CD4-positive, alpha-beta T cell treated with Interleukin-4 for 4 hours (primary cell): ENCODE measurements around the gene RTL1.

Source experiments
- DNase-seq: peaks from one replicate; pipeline ENCODE4 v3.0.0-alpha.2; 2020

RTL1 gene

DNA sequence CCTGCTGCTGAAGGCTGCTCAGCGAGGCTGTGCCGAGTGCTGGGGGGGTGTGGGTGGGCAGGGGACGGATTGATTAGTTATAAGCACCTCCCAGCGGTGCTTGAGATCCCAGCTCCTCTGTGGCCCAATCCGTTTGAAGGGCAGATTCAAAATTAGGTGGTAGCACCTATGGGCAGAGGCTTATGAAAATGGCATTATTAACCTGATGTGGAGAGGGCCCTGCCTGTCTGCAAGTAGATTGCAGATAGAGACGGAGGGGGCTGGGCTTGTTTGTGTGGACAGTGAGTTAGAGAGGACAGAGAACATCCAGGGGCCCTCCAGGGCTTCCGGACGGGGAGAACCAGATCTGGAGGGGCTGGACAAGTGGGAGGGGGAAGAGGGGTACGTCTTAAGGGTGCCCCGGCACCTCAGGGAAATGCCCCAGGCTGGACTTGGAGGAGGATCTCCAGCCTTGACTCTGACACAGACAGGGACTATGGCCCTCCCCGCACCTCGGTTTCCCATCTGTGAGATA, at the start of gene RTL1:
TSS of gene RTL1 (minus strand) at position 51 of the 514 bp plus-strand sequence. CDS start 18,934 bp downstream, outside the sequence.
- no peak for DNase-seq

DNA sequence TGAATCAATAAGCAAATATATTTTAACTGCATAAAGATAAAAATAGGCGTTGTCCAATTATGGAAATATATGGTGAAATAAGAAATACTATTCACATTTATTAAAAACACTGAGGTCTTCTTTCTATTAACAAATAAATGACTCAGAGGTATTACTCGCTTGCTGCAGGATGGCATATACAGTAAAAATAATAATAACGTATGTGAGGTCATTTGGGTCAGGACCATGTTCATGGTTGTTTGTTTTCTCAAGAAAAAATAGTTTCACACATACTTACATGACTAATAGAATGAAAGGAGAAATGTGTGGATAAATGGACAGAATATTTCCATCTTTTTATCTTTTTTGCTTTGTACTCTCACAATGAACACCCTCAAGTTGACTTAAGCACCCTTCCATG, 46.5 kb upstream of the RTL1 start:
- DNase-seq, result no peak

DNA sequence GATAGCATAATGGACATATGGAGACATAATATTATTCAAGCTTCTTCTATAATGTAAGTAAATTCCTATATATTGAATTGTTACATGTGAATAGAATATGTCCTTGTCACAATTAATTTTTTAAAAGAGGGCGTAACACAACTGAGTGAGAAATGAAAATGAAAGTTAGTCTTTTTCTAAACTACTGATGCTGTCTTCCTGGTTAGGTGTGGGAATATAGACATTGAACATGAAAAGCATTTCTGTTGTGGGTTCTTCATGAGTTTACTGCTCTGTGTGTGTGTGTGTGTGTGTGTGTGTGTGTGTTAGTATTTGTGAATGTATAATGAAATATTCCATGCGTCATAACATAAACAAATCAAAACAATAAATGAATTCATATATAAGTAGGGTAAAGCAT, 40.5 kb upstream of the RTL1 start:
- no peak for DNase-seq

DNA sequence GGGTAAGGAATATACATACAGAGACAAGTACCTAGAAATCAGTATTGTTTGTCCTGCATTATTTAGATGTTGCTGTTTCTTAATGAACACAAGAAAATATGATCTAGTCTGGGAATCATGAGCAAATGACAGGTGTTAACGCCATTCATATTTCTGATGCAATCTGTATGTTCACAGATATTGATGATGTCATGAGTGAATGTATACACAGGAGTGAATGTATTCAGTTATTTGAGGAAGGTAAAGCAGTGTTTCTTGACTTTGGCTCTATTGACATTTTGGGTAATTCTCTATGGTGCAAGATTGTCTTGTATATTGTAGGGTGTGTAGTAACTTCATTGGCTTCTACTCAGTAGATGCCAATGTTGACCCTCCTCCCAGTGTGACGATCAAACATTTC, 26.7 kb upstream of the RTL1 start:
- no peak for DNase-seq

DNA sequence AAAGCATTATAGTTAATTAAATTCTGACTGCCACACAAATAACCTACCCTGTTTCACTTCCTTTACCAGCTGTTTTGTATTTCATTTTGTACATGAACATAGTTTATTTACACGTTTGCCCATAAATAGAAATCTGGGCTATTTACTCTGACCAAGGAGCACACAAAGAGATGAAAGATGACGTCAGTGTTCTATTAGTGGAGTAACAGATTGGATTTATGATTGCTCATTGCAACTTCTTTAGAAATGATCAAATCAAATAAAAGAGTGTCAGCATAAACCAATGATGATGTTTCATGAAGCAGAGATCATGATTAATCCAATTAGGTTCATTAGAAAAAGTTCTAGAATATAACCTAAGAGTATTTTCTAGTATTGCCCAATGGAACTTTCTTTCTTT, 12.0 kb upstream of the RTL1 start:
- no peak for DNase-seq

DNA sequence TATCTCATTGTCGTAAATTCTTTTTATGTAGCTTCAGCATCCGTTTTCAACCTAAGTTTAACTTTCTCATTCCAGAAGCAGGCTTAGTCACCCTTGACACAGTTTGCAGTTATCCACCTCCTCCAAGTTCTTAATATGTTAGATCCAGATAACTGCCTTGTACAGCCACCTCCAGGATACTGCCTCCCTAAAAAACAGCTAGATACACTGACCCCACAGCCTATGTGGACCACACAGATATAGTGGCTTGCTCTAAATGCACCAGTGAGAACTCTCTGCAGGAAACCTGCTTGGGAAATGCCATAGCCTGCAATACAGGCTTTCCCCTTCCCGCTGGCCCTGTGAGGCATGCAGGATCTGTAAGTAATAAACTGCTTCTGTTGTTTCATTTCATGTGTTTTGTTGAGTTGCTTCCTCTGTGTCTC, 11.1 kb upstream of the RTL1 start:
- no peak for DNase-seq

DNA sequence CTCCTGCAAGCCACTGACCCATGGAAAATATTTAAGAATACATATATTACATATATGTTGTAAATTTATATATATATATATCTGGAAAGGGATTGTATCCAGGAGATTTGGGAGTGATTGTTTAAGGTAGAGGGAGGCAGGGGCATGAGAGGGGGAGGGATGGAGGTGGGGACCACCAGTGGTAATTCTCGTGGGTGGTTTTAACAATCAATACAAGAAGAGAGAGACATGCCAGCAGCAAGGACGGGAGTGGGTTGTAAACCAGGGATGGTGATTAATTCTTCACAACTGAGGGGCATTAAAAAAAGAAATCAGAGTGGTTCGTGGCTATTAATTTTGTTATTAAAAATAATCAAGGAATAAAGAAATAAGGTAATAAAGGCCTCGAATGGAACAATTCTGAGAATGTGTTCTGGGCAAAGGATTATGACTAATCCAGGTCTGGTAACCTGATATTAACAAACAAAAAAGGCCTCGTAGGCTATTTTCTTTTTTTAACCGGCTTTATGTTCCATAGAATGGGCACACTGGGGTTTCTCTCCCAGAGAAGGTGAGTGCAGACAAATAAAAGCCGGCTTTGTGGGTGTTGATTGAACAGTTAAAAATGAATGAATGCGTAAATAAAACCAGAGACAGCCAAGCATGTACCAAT, 8.3 kb upstream of the RTL1 start:
- no peak for DNase-seq

DNA sequence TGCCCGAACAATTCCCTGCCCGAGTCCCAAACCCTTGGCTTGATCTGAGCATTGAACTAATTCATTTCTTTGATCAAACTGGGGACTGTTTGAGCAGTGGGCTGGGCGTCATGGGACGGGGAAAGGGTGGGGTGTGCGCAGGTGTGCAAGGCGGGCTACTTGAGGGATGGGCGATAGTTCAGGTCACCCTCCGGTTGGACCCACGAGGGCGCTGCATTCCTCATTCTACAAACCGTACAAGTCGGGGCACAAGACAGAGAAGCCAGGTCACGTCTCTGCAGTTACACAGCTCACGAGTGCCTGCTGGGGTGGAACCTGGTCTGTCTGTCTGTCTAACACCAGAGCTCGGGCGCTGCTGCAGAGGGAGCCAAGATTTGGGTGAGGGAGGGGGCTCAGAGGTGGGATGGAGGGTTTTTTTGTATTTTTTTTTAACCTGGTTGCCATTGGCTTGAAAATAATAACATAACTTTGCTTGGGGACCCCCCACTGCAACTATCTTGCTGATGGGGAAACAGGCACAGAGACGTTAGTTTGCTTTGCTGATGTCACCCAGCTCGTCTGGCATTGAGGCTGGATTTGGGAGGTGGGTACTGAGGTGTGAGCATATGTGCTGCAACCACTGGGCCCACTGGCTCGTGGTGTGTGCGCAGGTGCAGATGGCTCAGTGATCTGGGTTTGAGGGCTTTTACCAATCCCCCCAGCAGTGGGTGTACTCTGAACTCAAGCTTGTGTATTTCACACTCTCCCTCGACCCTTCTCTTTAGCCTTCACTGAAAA, 7.6 kb upstream of the RTL1 start:
- DNase-seq, result no peak

DNA sequence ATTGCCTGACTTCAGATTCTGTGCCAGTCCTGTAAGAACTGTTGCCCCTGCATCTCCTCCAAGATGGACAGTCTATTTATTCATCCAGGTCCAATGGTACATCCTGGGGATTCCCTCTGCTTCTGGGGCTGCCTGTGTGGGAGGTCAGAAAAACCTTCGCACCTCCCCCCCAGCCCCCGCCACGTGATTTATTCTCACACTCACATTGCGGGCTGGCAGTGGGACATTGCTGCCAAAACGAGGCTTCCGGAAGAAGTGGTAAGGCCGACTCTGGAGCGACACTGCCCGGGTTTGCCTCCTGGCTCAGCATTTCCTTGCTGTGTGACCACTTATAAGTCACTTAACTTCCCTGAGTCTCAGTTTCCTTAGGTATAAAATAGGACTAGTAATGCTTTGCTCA, 5.9 kb upstream of the RTL1 start:
- no peak for DNase-seq

DNA sequence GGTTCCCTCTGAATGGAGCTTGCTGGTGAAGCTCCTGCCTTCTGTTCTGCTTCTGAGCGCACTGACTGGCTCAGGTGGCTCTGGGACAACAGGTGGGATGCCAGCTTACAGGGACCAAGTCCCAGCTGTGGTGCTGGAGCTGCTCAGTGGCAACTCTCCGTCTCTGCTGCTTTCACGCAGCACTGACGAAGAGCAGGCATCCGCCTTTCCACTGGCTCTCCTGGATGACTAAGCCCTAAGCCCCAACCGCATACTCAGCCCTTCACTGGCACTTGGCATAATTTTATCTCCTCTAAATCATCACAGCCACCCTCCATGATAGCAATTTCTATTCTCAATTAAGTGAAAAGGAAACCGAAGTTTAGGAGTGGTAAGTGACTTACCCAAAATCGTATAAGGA, 3.7 kb upstream of the RTL1 start:
- no peak for DNase-seq

DNA sequence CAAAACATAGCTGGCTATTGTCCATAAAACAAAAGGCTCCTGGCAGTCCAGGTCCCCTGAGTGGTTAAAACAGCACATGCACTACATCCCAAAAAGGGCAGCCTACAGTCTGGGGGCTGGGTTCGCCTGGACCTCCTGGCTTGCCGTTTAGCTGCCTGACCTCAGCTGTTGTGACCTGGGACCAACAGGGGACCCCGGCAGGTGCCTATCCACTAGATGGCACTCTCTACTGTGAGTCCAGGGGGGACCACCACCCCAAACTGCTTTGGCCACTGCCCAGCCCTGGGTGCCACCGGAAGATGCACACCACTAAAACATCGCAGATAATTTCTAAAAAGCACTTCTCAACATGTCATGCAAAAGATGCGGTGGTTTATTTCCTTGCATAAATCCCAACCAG, 2.9 kb upstream of the RTL1 start:
- no peak for DNase-seq

DNA sequence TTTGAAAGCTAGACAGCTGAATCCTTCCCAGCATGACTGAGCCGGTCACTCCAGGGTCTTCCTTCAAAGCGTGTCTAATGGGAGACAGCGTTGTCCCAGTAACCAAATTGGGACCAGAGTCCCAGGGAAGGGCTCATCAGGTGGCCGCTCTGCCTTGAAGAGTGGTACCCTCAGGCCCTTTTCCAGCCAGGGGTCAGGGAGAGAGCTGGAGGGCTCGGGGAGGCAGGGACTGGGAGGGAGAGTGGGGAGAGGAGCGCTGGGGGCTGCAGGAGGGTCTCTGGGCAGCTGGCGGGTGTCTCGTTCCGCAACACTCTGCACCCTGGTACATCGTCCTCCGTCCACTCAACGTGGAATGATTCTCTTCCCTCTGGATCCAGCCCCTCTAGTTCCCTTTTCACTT, 1.6 kb upstream of the RTL1 start:
- no peak for DNase-seq

DNA sequence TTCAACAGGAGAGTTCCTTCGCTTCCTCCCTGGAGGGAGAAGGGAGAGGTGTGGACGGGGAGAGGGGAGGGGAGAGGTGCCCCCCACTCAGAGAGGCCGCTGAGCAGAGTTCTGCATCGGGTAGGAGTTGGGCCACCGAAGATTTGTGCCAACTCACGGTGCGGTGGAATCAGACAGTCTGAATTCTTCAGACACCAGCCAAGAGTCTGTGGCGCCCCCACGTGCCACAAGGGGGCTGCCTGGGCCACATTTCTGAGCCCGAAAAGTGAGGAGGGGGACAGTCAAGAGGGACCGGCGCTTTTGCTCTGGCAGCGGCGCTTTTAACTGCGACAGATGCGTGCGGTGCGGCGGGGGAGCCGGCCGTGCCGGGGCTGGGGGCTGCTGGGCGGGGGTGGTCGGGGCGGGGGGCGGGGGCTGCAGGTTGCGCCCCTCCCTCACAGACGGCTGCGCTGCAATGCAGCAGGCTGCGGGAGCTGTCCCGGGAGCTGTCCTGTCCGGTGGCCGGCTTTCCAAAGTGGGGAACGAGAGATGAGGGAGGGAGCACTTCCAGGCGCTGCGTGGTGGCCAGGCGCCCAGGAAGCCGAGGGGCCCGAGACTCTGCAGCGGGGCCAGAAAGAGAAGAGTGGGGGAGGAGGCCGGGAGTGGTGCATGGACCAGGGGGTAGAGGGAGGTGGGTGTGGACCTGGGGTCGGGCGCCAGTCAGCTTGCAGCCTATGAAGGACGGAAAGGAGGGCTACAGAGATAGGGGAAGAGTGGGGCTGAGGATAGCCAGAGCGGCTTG, 975 bp upstream of the RTL1 start:
- no peak for DNase-seq

DNA sequence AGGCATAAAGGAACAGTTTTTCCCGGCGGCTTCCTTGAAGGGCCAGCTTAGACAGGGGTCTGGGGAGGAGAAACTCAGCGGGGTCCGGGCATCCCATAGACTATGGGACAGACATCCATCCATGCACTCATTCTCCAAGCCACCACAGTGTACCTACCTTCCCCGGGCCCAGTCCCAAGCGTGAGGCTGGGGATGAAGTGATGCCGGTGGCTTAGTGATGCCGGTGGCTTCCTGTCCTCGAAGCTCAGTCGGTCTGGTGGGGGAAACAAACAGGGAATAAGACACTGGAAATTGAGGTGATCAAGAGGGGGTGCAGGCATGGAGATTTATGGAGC, 421 bp downstream of the RTL1 start:
- no peak for DNase-seq

DNA sequence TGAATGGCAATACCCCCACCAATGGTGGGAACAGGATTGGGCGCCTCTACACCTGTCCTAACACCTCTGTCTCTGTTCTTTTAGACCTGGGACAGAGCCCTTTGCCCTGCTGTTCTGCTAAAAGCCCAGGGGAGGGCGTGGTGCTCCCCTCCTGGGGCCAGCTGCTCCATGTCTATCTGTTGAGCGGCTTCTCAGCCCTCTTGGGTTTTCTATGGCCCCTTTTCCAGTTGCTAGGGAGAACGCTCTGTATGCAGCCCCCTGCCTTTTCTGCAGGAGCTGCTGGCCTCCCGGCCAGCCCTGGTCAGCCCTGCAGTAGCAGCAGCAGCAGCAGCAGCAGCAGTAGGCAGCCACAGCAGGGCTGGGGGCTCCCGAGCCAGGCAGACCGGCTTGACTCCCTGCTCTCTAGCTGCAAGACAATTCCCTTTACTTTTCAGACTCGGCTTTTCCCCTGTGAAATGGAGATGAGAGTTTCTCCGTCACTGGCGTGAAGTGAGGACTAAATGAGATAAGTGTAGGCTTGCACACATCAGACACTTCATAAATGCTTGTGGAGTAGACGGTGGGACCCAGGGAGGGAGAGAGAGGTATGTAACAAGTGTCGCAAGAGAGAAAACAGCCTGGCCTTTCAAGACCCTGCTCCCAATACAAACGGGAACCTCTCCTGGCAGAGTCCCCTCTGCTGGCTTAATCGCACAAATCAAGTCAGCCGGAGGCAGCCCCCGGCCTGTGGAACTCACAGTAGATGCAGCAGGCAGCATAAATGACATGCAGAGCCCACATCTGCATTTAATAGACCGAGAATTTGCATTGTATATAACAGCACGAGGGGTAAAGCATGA, 1.0 kb downstream of the RTL1 start:
- no peak for DNase-seq

DNA sequence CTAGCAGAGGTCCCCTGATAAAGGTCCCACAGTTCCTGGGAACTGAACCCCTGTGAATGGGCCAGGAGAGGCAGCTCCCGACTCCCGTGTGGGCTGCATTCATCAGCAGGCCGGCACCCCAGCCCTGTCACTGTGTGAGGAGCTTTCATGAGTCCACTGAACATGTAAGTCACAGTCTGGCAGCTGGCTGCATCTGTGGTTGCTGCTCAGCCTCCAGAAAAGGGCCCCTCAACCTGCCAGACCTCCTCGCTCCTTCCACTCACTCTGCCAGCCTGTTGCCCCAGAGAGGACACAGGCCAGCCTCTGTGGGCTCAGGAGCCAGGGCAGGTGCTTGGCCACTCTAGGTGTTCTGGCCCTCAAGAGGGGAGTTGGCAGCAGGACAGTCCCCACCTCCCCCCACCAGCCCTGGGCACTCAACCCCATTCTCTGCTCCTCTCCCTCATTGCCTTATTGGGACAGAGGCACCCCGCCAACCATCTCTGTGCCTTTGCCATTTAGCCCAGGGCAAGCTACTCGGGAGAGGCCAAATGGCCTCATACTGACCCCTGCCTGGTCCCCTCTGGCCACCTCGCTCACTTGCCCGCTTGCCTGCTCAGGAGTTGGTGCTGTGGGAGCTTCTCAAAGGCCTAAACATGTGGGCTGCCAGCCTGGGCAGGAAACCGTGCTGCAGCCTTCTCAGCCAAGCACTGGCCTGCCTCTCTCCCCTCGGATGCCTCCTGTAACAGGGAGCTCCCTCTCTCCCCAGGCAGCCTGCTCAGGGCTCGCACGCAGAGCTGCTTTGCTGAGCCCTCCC, 1.9 kb downstream of the RTL1 start:
- DNase-seq, result no peak

DNA sequence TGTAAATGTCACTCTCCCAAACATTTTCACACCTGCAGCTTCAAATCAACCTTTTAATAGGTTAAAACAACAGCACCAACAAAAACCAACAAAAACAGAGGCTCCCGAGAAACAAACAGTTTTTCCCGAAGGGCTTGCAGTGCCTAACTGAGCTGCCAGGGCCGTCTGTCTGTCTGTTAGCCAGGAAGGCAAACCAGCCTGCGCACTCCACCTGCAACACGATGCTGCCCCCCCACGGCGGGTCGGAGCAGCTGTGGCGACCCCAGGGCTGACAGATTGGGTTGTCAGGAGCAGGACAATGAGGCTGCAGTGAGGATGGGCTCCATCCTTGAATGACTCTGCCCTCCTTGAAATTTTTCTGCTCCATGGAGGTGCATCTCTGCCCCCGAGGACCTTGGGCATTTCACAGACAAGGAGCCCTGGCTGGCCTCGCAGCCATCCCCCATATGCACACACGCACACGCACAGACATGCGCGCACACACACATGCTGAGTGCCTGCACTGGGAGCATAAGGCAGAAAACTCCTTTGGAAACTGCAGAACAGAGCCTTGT, 2.6 kb downstream of the RTL1 start:
- no peak for DNase-seq

DNA sequence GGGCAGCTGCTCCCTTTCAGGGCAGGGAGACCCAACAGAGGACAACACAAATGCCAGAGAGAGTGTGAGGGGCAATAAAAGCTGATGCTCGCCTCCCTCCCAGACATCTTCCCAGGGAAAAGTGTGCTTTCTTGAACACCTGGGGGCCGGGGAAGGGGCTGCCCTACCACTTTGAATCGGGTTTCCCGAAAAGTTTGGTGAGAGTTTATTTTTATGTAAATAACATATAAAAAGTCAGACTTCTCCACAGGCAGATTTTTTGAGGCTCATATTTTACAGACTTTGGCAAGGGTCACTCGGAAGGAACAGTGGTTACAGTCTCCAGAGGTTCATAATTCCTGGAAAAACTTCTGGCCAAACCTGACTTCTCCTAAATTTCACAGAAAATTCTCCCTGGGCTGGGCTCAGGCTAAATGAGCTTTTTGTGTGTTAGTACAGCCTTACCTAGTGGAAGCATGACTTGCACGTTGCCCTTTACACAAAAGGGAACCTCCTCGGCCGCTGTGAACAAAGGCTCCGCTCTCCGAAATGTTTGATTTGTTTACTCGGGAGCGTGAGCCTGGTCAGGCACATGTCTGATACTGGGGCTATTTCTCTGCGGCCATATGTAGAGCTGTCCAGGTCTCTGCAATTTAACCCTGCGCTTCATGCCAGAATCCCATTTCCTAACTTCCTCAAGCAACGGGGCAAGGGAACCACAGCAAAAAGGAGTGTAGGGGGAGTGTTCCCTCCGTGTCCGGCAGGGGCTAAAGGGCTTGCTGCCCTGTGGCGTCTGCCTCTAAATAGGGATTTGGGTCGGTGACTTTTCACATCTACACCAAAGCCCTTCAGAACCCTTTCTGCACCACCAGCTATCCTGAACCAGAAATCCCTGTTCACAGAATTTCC, 3.4 kb downstream of the RTL1 start:
- no peak for DNase-seq

DNA sequence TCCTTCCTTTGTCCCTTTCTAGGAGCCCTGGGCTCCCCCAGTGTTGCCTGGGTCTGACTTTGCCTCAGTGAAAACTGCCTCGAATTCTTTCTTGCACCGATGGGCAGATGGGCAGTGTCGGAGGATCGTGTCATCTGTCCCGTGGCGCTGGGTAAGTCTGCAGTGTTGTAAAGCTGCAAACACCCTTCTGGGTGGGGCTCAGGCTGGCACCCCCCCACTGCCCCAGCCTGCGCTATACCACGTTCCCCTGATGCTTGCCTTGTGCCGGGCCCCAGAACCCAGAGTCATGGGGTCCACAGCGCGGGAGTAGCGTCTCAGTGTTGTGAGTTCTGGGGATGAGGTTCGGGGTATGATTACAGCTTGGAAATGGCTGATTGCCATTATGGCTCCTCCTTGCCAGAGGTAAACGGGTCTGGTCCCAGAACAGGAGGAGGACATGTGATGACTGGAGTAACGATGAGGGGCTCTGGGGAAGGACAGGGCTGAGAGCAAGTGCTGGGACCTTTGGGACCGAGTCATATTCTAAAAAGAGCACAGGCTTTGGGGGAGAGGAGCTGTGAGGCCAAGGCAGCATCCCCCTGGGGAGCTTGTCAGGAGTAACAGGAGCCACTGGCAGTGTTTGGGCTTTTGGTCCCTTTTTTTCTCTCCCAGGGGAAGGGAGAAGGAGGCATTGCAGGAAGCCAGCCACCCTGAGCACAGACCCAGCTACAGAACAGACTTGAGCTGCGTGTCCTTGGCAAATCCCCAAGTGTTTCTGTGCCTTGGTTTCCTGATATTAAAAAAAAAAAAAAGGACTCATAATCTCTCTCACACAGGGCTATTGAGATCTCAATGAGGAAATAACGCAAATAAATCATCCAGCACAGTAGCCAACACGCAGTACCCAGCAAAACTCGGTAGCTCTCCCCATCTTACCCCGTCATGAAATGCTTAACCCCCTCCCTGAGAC, 4.3 kb downstream of the RTL1 start:
- no peak for DNase-seq
